Transverse colon (tissue), 4 donors: Measurements from ENCODE around the gene RIOK3.

Experiments used
- CTCF ChIP-seq, 5 experiments: fragments of 200-600 bp in 3 of 5; fragments of 450-650 bp in 2 of 5; sonication (generic) in 3 of 5; IDR thresholded peaks; 1 replicate in 2 of 5; 2 replicates in 3 of 5; pipeline ENCODE4 v1.5.1; 2016 to 2017; ENCODE audit warnings: antibody characterized with exemption in 5 of 5, inconsistent platforms in 3 of 5, mild to moderate bottlenecking in 2 of 5, moderate library complexity in 1 of 5
- POLR2A ChIP-seq: fragments of 450-650 bp; IDR thresholded peaks from one replicate; pipeline ENCODE4 v1.6.1; 2016; ENCODE audit warnings: antibody characterized with exemption, mild to moderate bottlenecking, moderate library complexity
- POLR2AphosphoS5 ChIP-seq, 3 donors: sonication (generic); formaldehyde crosslinking; IDR thresholded peaks; one replicate each; pipeline ENCODE4 v1.6.1; 2016; ENCODE audit warnings: antibody characterized with exemption in 3 of 3

GRCh38 chr18:23470620-23471387 lies 17.7 kb downstream of the RIOK3 start:
- TF ChIP-seq CTCF (IDR thresholded peaks at IDR 0.05) (no peak), POLR2A (no peak), POLR2AphosphoS5 (IDR thresholded peaks at IDR 0.05) (no peak)
